Transverse colon (tissue), 4 donors: ENCODE data around the gene BNC1. TPM values are rescaled to one million over a fixed set of nuclear protein-coding genes. Genes with fewer than 3 reads are reported as not detected.
A peak's percentile ranks its signal among the peaks of the same experiment; 100 is the strongest.

Source experiments
- DNase-seq: peaks from one replicate; pipeline ENCODE4 v3.0.0-alpha.2; 2019
- H3K27ac ChIP-seq, 4 donors: fragments of 200-600 bp; sonication (generic); 2 replicates each; pipeline ENCODE4 v1.5.1; 2016 to 2018; ENCODE audit warnings: inconsistent platforms in 4 of 4
- H3K27me3 ChIP-seq: fragments of 200-600 bp; sonication (generic); 2 replicates; pipeline ENCODE4 v1.5.1; 2017; ENCODE audit warnings: inconsistent platforms
- H3K36me3 ChIP-seq, 4 donors: fragments of 200-600 bp; sonication (generic); 2 replicates each; pipeline ENCODE4 v1.5.1; 2017 to 2019; ENCODE audit warnings: inconsistent platforms in 4 of 4
- H3K4me1 ChIP-seq, 4 donors: fragments of 200-600 bp; sonication (generic); 2 replicates each; pipeline ENCODE4 v1.5.1; 2017 to 2020; ENCODE audit warnings: inconsistent platforms in 4 of 4
- H3K4me3 ChIP-seq, 4 donors: fragments of 200-600 bp; sonication (generic); 1 replicate in 1 of 4; 2 replicates in 3 of 4; pipeline versions ENCODE4 v1.5.1 to v1.6.1; 2017 to 2019; ENCODE audit warnings: inconsistent platforms in 4 of 4
- H3K9me3 ChIP-seq, 2 donors: fragments of 200-600 bp; sonication (generic); 2 replicates each; pipeline ENCODE4 v1.5.1; 2017 to 2019; ENCODE audit warnings: inconsistent platforms in 2 of 2
- EP300 ChIP-seq: sonication (generic); formaldehyde crosslinking; IDR thresholded peaks from one replicate; pipeline ENCODE4 v1.6.1; 2017; ENCODE audit warnings: antibody characterized with exemption, low read depth
- POLR2A ChIP-seq: fragments of 450-650 bp; IDR thresholded peaks from one replicate; pipeline ENCODE4 v1.6.1; 2016; ENCODE audit warnings: antibody characterized with exemption, mild to moderate bottlenecking, moderate library complexity
- POLR2AphosphoS5 ChIP-seq, 3 donors: sonication (generic); formaldehyde crosslinking; IDR thresholded peaks; one replicate each; pipeline ENCODE4 v1.6.1; 2016; ENCODE audit warnings: antibody characterized with exemption in 3 of 3
- WGBS, 2 donors: methylation state at CpG; one replicate each; pipeline ENCODE4 v1.1.5; 2018; ENCODE audit warnings: low coverage in 1 of 2; 5-methylcytosine and 5-hydroxymethylcytosine counted together
- in situ Hi-C, 4 donors: fragments of 200-750 bp; cut with MboI; loops; one replicate each; pipeline versions ENCODE4 v1.15.0 to v1.15.1; 2017; ENCODE audit warnings: low sequenced_read_pairs in 3 of 4, low pct_ligation_motif_present in 1 of 4, low pct_unique_long_range_greater_than_20kb in 1 of 4
- intact Hi-C: fragments of 100-400 bp; cut with DNase I; formaldehyde crosslinking; loops from one replicate; pipeline ENCODE4 v1.15.1; 2023; ENCODE audit warnings: low total_unique reads
- total RNA-seq, 4 donors: library from RNA; depleted of rRNA; stranded (reverse); fragments of >200 nt; gene quantifications; one replicate each; pipeline ENCODE4 v1.1.0, GENCODE V29; 2016
- TF ChIP-seq, protein P1 (sequence below), 5 experiments: fragments of 200-600 bp in 3 of 5; fragments of 450-650 bp in 2 of 5; sonication (generic) in 3 of 5; IDR thresholded peaks; 1 replicate in 2 of 5; 2 replicates in 3 of 5; pipeline ENCODE4 v1.5.1; 2016 to 2017; ENCODE audit warnings: antibody characterized with exemption in 5 of 5, inconsistent platforms in 3 of 5, mild to moderate bottlenecking in 2 of 5, moderate library complexity in 1 of 5

Gene BNC1
- total RNA-seq, 4 donors from 2014 or later, result not detected

DNA sequence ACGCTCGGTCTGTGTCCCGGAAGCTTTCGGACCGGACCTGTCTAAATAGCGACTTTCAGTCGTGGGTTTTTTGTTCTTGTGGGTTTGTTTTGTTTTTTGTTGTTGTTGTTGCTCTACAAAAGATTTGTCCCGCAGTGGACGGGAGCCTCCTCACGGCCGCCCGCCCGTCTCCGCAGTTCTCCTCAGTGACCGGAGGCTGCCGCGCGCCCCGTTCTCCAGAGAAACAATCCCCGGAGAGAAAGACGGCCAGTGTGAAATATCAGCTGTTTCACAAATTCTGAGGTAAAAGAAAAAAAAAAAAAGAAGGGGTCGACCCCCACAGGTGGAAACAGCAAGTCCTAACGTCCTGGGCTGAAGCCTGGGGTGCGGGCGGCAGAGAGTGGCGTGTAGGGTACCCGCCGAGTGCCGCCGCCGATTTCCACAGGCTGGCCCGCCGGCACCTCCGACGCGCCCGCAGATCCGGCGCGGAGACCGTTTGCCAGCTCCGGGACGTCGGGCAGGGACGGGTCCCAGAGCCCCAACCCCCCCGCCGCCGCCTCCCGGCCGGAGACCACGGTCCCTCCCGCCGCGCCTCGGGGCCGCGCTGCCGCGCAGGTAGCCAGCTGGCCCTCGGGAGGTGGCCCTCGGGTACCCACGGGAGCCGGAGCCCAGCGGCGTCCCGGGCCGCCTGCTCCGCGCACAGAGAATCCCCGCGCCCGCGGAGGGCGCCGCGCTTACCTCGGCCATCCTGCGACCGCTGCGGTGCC lies 478 bp downstream of the BNC1 start:
- no peak overlapping the region for H3K27ac ChIP-seq
- peaks cover 87% of the 10 kb centered on the region for H3K27me3 ChIP-seq
- peak overlapping the region in 3 of 4 donors; percentile 7 to 51 (median 26) for H3K4me3 ChIP-seq
- DNase-seq, result no peak
- H3K36me3 ChIP-seq, result no peaks in the 10 kb centered on the region
- in situ Hi-C loops (no loop called here), intact Hi-C loops (no loop called here)
- H3K9me3 ChIP-seq, result no peaks in the 10 kb centered on the region
- H3K4me1 ChIP-seq, result peaks cover 0 to 11% (median 9%) of the 10 kb centered on the region in 4 donors
- TF ChIP-seq POLR2AphosphoS5 (IDR thresholded peaks at IDR 0.05), result no peak
- 8 to 23% methylated on average over 15 to 73 of the region's 80 CpGs for WGBS, 2 donors

DNA sequence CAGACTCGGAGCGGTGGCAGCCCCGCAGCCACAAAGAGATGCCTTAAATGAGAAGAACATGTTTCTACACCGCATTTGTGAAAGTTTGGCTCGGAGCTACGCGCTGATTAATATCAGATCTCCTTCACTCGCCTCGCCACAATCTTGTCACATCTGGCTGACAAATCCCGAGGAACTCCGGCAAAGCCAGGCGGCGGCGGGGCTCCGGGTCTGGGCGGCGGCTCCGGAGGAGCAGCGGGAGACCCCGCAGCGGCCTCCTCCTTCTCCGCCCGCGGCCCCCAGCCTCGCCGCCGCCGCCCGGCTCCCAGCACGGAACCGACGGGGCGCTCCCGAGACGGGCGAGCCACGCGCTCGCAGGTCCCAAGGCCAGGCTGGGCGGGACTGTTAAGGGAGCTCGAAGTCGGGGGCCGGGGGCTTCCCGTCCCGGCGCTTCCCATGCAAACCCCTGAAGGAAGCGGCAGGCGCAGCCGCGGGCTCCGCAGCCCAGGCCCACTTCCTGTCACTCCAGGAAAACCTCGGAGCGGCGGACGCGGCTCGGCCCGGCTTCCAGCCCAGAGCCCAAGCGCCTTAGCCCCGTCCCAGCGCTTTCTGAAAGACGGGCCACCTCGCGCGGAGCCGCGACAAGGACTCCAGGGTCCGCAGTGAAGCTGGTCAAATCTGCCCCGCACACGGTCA lies 1.2 kb downstream of the BNC1 start:
- Histone ChIP-seq H3K27me3 (peaks cover 91% of the 10 kb centered on the region), H3K9me3 (no peaks in the 10 kb centered on the region), H3K36me3 (no peaks in the 10 kb centered on the region), H3K4me3 (peak overlapping the region; percentile 7 to 51 (median 22)), H3K27ac (no peak overlapping the region), H3K4me1 (peaks cover 0 to 11% (median 9%) of the 10 kb centered on the region in 4 donors)
- 17% methylated on average over 61 of the region's 70 CpGs; no CpG with 5 or more reads in 1 of the 2 donors for WGBS, 2 donors
- intact Hi-C loops, result no loop called here
- in situ Hi-C loops, result no loop called here
- DNase-seq, result no peak
- TF ChIP-seq, protein P1, sequence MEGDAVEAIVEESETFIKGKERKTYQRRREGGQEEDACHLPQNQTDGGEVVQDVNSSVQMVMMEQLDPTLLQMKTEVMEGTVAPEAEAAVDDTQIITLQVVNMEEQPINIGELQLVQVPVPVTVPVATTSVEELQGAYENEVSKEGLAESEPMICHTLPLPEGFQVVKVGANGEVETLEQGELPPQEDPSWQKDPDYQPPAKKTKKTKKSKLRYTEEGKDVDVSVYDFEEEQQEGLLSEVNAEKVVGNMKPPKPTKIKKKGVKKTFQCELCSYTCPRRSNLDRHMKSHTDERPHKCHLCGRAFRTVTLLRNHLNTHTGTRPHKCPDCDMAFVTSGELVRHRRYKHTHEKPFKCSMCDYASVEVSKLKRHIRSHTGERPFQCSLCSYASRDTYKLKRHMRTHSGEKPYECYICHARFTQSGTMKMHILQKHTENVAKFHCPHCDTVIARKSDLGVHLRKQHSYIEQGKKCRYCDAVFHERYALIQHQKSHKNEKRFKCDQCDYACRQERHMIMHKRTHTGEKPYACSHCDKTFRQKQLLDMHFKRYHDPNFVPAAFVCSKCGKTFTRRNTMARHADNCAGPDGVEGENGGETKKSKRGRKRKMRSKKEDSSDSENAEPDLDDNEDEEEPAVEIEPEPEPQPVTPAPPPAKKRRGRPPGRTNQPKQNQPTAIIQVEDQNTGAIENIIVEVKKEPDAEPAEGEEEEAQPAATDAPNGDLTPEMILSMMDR (IDR thresholded peaks at IDR 0.05), result no peak
- TF ChIP-seq POLR2AphosphoS5 (IDR thresholded peaks at IDR 0.05) (no peak), EP300 (no peak), POLR2A (no peak)

DNA sequence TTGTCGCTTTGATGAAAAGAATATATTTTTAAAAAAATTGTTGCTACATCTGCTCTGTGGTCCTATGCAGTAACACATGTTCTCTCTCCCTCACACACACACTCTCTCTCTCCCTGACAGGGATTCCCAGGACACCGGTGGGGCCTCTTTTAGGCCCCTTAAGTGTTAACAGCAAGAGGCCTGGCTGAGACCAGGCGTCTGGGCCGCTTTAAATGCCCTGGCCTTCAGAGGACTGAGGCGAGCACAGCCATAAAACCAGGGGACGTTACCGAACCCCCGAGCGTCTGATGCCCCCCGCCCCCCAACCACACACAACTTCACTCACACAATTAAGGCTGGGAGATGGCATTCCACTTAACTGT lies 1.7 kb downstream of the BNC1 start:
- peaks cover 90% of the 10 kb centered on the region for H3K27me3 ChIP-seq
- H3K4me1 ChIP-seq, result peaks cover 0 to 11% (median 9%) of the 10 kb centered on the region in 4 donors
- H3K36me3 ChIP-seq, result no peaks in the 10 kb centered on the region
- WGBS, 2 donors, result 26 to 49% methylated on average over 3 to 10 of the region's 10 CpGs
- no peak for DNase-seq
- H3K4me3 ChIP-seq, result peak overlapping the region in 2 of 4 donors; percentile 7 to 51
- in situ Hi-C loops, result no loop called here
- H3K9me3 ChIP-seq, result no peaks in the 10 kb centered on the region
- TF ChIP-seq POLR2A, result no peak
- TF ChIP-seq, protein P1 (IDR thresholded peaks at IDR 0.05), result no peak
- TF ChIP-seq EP300, result no peak
- no peak for TF ChIP-seq POLR2AphosphoS5 (IDR thresholded peaks at IDR 0.05)
- no peak overlapping the region for H3K27ac ChIP-seq
- intact Hi-C loops, result no loop called here

DNA sequence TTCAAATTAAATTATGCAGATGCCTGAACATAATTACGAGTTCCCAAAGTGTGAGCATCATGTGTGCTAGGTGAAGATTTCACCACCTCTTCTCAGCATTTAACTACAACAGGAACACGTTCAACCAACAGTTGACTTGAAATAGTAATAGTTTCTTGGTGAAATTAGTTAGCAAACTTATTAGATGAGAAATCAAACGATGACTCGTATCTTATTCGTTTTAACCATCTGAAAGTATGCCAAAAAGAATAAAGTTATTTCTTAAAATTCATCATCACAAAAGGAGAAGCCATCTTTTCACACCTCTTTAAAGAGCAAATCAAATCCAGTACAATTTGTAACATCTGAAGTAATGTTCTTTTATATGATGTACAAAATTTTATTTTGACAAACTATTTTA lies 2.3 kb downstream of the BNC1 start:
- H3K27ac ChIP-seq, result no peak overlapping the region
- DNase-seq, result no peak
- no peaks in the 10 kb centered on the region for H3K36me3 ChIP-seq
- H3K27me3 ChIP-seq, result peaks cover 87% of the 10 kb centered on the region
- TF ChIP-seq, protein P1 (IDR thresholded peaks at IDR 0.05), result no peak
- TF ChIP-seq EP300, result no peak
- no peak for TF ChIP-seq POLR2A
- TF ChIP-seq POLR2AphosphoS5 (IDR thresholded peaks at IDR 0.05), result no peak
- no peaks in the 10 kb centered on the region for H3K9me3 ChIP-seq
- peaks cover 0 to 11% (median 9%) of the 10 kb centered on the region in 4 donors for H3K4me1 ChIP-seq
- in situ Hi-C loops, result no loop called here
- 74 to 75% methylated on average over 5 of the region's 5 CpGs for WGBS, 2 donors
- no peak overlapping the region for H3K4me3 ChIP-seq
- intact Hi-C loops, result no loop called here
